ENCODE results near the gene SEC22A.
A peak's percentile ranks its signal among the peaks of the same experiment; 100 is the strongest.

SEC22A gene

GRCh38 chr3:123287962-123288302 lies 86.2 kb downstream of the SEC22A start:
- no peak for DNase-seq (ENCODE audit: low read depth)

DNA sequence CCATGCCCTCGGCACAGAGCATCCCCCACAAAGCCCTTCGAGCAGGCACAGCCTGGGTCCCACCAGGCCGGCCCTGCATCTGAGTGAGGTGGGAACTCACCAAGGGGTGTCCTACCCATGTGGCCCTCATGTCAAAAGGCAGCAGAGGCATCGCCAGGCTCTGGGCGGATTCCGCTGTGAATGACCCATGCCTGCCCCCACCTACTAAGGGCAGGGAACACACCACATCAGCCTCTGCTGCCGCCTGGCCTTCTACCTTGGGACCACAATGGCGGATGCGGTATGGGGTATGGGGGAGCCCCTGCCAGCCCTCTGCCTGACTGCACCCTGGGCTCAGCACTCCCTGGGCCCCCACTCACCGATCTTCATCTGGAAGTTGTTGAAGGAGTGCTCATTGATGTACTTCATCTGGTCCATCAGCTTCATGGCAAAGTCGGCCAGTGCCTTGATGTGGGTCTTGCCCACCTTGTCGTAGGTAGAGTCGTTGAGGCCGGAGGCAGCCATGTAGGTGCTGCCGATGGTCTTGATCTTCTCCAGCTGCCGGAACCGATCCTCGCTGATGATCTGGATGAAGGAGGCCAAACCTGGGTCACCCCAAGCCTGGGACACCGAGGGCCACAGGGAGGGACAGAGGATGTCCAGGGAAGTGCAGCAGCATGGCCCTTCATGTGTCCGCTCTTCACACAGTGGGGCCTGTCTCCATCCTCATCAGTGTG lies 87.8 kb downstream of the SEC22A start:
- no peak for DNase-seq (ENCODE audit: low read depth)

DNA sequence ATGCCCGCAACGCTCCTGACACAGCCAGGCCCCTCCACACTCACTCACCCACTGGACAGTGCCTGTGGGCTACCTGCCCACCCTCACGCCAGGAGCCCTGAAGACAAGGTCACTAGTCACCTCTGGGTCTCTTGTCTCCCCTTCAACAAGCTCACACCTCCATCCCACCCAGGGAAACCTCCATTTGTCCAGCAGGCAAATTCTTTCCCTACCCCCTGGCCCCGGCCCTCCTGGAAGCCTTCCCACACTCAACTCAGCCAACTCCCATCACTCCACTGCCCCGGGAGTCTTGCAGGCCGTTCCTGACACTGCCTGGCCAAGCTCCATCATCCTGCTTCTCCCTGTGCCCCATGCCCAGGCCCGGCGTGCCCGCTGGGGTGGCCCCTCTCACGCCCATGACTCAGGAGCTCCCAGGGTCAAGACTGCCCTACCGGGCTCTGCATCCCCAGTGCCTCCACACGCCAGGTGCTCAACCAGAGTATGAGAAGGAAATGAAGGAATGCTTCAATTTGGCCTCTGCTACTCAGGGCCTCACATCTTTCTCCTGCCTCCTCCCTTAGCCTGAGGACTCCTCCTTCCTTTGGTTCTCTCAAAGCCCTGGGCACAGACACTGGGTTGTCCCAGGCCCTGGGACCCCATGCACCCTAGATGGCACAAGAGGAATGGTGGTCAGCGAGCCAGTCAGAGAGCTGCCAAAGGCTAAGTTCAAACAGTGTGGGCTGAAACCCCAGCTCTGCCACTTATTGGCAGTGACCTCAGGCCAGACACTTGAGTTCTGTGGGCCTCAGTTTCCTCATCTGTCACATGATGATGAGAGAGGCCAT lies 88.6 kb downstream of the SEC22A start:
- DNase-seq (ENCODE audit: low read depth): no peak

DNA sequence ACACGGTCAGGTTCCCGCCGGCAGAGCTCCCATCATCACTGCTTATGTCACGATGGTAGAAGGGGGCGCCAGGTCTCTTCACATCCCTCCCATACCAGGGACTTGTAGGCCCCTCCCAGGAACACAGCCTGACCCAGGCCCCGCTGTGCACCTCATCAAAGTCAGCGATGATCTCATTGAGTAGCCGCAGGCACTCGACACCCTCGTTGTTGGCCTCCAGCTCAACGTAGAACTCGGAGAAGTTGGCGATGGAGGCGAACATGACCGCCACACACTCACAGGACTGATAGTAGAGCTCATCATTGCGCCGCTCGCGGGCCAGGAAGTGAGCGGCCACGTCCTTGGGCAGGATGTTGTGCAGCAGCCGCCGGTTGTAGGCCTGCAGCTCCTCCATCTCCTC lies 89.2 kb downstream of the SEC22A start:
- DNase-seq (ENCODE audit: low read depth): no peak

GRCh38 chr3:123291404-123291803 lies 89.7 kb downstream of the SEC22A start:
- no peak for DNase-seq (ENCODE audit: low read depth)

DNA sequence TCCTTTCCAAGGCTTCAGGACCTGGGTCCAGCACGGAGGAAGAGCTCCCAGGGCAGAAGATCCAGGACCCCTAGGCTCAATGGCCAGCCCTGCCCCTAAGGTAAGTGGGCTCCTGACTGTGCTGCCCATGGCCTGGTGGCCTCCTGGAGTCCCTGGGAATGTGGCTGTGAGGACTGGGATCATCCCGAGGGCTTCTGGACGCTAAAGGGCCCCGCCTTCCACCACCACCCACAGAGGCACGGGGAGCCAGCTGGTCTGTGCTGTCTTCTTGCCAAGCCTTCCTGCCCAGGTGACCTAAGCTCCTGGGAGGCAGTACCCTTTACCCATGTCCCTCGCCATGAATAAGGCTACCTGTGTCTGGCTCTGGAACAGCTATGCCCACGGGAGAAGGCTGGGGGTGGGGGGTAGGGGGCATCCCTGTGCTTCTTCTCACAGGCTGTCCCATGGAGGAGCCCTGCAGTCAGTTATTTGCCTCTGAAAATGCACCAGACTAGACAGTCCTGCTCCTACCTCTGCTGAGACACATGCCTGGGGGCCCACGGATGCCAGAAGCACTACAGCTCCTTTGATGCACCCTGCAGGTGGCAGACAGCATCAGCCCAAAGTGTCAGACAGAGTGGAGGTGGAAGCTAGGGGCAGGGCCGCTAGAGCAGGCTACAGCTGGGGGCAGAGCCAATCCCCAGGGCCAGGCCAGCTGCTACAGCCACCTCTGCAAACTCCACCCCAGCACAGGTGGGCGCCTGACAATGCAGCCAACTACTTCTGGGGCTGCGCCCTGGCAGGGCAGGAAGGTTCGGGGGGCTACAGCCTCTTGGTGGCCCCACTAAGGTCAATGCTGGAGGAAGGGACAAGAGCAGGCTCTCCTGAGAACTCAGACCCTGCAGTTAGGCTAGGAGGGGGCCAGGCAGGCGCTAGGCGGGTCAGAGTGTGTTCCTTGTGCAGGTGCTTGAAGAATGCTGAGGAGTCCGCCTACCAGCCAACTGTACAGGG lies 90.9 kb downstream of the SEC22A start:
- DNase-seq (ENCODE audit: low read depth): no peak

DNA sequence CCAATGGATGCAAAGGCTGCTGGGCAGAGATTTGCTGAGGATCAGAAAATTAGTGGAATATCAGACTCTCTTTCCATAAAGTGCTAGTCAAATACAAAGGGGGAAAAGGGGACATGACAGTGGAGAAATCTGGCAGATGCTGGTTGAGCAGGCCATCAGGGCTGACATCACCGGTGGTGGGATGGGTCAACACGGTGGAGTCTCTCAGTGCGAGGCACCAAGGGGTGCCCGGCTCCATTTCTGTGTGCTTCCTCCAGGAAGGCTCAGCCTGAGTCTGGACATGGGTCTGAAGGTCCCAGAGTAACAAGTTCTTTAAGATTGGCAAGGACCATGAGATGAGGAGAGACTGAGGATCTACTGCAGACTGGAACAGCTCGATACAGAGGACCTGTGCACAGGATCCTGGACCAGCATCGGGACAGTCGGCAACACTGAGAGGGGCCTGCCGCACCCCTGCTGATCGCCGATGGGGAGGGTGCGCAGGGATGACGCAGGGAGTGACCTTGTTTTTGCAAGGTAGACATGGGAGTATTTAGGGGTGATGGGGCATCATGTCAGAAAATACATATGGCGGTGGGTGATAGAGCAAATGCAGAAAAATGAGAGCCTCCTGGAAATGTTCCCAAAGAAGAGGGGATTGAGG lies 92.7 kb downstream of the SEC22A start:
- no peak for DNase-seq (ENCODE audit: low read depth)

GRCh38 chr3:123295171-123295900 lies 93.6 kb downstream of the SEC22A start:
- no peak for DNase-seq (ENCODE audit: low read depth)

- no peak for DNase-seq (ENCODE audit: low read depth)
Measured at GRCh38 chr3:123295901-123296250, 94.1 kb downstream of the SEC22A start.

DNA sequence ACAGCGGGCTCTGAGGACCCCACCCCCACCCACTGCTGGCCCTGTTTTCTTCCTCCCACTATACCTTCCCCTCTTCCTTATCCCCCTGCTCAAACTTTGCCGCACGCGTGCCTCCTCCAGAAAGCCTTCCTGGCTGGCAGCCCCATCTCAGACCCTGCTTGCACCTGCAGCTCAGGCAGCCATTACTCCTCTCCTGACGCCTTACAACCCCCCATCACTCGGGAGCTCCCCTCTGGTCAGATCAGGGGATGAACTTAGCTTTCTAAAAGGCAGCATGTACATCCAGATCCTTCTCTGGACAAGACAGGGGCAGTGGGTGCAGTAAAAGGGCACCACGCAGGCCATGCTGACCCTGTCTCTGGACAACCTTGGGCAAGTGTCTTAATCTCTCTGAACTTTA lies 94.5 kb downstream of the SEC22A start:
- DNase-seq (ENCODE audit: low read depth): no peak

- no peak for DNase-seq (ENCODE audit: low read depth)
Measured at GRCh38 chr3:123296836-123297626, 95.3 kb downstream of the SEC22A start.

DNA sequence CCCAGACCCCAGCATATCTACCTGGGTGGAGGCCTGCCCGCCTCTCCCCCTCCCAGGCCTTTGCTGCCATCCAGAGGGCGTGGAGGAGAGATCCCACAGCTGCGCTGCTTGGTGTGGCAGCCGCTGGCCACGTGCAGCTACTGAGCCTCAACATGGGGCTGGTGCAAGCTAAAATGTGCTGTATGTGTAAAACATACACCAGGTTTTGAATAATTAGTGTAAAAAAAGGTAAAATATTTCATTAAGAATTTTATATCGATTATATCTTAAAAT lies 95.8 kb downstream of the SEC22A start:
- DNase-seq (ENCODE audit: low read depth): no peak

DNA sequence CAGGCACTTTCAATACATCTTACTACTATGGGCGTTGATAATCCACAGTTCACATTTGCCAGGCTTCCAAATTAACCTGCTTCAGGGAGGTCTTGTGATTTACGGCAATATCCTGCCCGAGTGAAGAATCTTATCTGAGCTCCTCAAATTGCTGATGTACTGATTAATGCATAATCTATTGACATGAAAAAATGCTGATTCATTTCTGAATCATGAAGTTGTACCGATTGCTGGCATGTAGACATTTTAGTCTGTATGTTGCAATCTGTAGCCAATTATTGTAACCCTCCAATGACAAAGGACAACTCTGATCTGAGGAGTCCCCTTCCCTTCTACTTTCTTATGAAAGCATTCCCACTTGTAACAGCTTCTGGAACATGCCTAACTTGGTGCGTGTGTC lies 97.2 kb downstream of the SEC22A start:
- DNase-seq (ENCODE audit: low read depth): peak; percentile 33

GRCh38 chr3:123299581-123299980 lies 97.8 kb downstream of the SEC22A start:
- DNase-seq (ENCODE audit: low read depth): no peak

DNA sequence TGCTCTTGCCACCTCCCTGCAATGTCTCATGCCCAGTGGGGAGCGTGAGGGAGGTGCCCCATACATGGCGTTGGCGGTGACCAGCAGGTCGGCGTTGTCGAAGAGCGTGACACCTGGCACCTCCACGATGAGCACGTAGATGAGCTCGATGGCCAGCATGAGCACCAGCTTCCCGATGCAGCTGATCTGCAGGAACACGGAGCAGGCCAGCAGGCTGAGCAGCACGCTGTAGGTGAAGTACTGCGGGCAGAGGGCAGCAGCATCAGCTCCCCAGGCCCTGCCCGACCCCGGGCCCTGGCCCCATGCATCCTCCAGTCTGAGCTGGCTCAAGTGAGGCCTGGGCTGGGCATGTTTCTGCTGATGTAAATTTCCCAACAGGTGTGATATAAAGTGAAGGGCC lies 98.3 kb downstream of the SEC22A start:
- DNase-seq (ENCODE audit: low read depth): no peak

DNA sequence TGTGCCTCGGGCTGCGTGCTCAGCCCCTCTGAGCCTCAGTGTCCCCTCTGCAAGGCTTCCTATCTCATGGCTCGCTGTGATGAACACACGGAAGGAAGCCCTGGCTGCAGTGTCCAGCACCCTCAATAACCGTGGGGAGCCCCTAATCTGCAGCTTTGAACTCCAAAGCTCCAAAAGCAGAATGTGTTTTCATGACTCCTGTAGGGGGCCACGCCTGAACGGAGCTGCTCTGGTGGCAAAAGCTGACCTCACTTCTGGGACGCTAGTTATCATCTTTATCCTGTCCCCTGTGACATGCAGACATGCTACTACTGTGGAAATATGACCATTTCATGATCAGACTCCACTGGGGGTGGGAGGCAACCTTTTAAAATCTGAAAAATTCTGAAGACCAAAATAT lies 98.8 kb downstream of the SEC22A start:
- DNase-seq (ENCODE audit: low read depth): no peak

GRCh38 chr3:123301331-123302184 lies 99.8 kb downstream of the SEC22A start:
- no peak for DNase-seq (ENCODE audit: low read depth)

DNA sequence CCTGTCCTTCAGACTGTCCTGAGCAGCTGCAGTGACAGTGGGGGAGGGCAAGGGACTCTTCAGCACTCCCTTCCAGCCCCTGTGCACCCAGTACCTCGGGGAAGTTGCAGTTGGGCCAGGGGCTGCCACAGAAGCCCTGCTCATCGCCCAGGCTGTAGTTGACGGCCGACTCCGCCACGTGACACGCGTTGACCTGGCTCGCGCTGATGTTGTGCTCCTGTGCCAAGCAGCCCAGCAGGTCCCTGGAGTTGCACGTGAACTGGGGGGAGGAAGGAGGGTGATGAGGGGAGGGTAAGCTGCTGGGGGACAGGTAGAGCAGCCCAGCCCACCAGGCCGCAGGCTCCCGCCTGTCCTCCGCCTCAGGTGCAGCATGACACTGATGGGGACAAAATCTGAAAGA lies 101.2 kb downstream of the SEC22A start:
- no peak for DNase-seq (ENCODE audit: low read depth)

DNA sequence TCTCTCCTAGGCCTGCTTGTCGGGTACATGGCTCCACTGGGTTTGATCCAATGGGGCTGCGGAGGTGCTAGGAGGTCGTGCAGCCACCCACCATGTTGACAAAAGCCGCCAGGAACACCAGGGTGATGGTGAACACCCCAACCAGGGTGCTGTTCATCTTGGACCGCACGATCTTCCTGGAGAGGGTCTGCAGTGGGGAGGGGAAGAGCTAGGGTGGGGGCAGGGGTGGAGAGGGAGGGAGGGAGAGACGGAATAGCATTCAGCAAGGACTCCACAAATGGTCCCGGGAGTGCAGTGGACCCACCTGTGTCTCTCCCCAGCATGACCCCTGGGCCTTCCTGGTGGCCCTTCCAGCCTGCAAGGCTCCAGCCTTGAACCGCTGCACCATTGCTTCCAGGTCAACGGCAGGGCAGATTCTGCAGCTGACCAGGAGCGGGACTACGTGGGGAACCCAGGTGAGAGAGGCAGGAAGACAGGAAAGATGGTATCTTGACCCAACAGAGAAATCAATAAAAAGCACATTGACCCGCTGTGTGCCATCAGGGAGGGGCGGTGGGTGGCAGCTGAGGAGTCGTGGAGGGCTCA lies 102.3 kb downstream of the SEC22A start:
- DNase-seq (ENCODE audit: low read depth): no peak

GRCh38 chr3:123305192-123305591 lies 103.4 kb downstream of the SEC22A start:
- no peak for DNase-seq (ENCODE audit: low read depth)

Data from ELR (cell line).